Thyroid gland (tissue), 4 donors: Measurements from ENCODE around the gene MDGA2.

Experiments
- POLR2A ChIP-seq, 2 donors: fragments of 450-650 bp; IDR thresholded peaks; one replicate each; pipeline ENCODE4 v1.6.1; 2017; ENCODE audit warnings: antibody characterized with exemption in 2 of 2, mild to moderate bottlenecking in 2 of 2, moderate library complexity in 1 of 2
- TF ChIP-seq, protein P1 (sequence below), 6 experiments: fragments of 200-600 bp in 3 of 6; fragments of 450-650 bp in 3 of 6; sonication (generic) in 3 of 6; IDR thresholded peaks; one replicate each; pipeline ENCODE4 v1.5.1; 2016 to 2019; ENCODE audit warnings: antibody characterized with exemption in 6 of 6, mild to moderate bottlenecking in 2 of 6, inconsistent platforms in 1 of 6, moderate library complexity in 1 of 6

DNA sequence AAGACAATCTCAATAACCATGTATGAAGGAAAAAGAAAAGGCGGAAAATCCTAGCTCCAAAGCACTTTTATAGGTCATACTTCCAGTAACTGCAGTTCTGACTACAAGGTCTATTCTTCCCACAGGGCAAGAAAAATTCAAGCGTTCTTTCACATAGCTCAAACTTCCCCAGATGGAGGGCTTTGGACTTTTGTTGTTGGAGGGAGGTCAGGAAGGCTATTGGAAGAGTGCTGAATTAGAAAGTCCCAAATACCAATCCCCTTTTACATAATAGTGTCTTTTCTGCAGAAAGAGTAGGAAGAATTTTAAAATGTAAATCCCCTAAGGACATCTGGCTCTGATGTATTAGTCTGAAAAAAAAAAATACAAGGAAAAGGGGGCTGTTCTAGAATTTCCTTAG lies 309.4 kb downstream of the MDGA2 start:
- TF ChIP-seq, protein P1, sequence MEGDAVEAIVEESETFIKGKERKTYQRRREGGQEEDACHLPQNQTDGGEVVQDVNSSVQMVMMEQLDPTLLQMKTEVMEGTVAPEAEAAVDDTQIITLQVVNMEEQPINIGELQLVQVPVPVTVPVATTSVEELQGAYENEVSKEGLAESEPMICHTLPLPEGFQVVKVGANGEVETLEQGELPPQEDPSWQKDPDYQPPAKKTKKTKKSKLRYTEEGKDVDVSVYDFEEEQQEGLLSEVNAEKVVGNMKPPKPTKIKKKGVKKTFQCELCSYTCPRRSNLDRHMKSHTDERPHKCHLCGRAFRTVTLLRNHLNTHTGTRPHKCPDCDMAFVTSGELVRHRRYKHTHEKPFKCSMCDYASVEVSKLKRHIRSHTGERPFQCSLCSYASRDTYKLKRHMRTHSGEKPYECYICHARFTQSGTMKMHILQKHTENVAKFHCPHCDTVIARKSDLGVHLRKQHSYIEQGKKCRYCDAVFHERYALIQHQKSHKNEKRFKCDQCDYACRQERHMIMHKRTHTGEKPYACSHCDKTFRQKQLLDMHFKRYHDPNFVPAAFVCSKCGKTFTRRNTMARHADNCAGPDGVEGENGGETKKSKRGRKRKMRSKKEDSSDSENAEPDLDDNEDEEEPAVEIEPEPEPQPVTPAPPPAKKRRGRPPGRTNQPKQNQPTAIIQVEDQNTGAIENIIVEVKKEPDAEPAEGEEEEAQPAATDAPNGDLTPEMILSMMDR (IDR thresholded peaks at IDR 0.05) = no peak
- TF ChIP-seq POLR2A (IDR thresholded peaks at IDR 0.05) = no peak
